ENCODE data around the gene CNTNAP2.

The CNTNAP2 gene

DNA sequence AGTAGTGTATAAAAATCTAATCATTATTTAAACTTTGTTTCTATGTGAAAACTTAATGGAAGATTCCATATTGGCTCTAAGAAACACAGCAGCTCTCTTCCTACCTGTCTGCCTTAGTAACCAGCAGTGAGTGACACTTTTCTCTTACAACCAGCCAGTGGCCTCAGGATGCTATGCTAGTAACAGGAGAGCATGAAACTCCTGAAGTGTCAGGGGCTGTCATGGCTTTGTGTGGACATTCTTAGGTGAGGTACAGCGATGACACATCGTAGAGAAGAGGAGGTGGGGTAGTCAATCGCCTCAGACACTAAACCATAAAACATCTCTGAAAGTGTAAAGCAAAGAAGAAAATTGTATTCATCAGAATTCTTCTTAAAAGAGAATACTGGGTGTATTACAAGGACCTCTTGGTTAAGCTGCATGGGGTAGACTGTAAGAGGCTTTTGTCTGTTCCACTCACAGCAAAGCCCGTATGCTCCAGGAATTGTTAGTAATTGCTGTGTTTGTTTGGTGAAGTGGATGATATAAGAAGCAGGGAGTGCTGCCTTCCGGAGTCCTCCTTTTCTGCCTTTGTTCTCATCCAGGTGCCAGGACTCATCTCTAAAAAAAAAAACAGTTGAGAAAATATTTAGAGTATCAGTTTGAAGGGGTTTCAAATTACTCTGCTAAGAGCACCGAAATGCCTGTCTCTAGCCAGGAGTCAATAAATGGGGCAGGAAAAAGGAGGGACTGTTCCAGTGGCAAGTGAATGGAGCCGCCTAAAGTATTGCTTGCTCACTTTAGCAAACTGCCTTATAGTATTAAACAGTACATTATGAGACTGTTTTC is 518.8 kb downstream of the CNTNAP2 start:
- Histone ChIP-seq H3K4me1 (ENCODE audit: control insufficient read depth, insufficient read depth, low read length, unreplicated experiment) (no peaks in the 10 kb centered on the region), H3K4me3 (ENCODE audit: low read depth, low read length) (no peak overlapping the region), H3K27me3 (ENCODE audit: insufficient read depth, low read length) (no peaks in the 10 kb centered on the region), H3K27ac (ENCODE audit: low read depth, low read length) (no peak overlapping the region), H3K36me3 (ENCODE audit: insufficient read depth, low read length) (no peaks in the 10 kb centered on the region), H3K79me2 (ENCODE audit: control insufficient read depth, insufficient read depth, low read length, unreplicated experiment) (no peaks in the 10 kb centered on the region), H2AFZ (ENCODE audit: low read length, unreplicated experiment) (no peak overlapping the region)

DNA sequence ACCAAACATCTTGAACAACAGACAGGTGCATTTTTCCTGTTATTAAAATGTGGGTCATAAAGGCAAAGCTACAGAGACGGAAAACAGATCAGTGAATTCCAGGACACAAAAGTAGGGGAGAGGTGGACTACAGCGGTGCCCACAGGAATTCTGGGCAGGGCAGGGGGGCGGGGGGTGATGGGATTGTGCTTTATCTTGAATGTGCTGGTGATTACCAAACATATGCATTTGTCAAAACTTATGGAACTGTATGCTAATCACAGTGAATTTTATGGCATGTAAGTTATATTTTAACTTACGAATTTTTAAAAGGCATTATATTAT is 519.4 kb downstream of the CNTNAP2 start:
- H3K79me2 ChIP-seq (ENCODE audit: control insufficient read depth, insufficient read depth, low read length, unreplicated experiment), result no peaks in the 10 kb centered on the region
- no peak overlapping the region for H3K27ac ChIP-seq (ENCODE audit: low read depth, low read length)
- H3K27me3 ChIP-seq (ENCODE audit: insufficient read depth, low read length), result no peaks in the 10 kb centered on the region
- H3K4me3 ChIP-seq (ENCODE audit: low read depth, low read length), result no peak overlapping the region
- no peak overlapping the region for H2AFZ ChIP-seq (ENCODE audit: low read length, unreplicated experiment)
- H3K36me3 ChIP-seq (ENCODE audit: insufficient read depth, low read length), result no peaks in the 10 kb centered on the region
- H3K4me1 ChIP-seq (ENCODE audit: control insufficient read depth, insufficient read depth, low read length, unreplicated experiment), result no peaks in the 10 kb centered on the region

DNA sequence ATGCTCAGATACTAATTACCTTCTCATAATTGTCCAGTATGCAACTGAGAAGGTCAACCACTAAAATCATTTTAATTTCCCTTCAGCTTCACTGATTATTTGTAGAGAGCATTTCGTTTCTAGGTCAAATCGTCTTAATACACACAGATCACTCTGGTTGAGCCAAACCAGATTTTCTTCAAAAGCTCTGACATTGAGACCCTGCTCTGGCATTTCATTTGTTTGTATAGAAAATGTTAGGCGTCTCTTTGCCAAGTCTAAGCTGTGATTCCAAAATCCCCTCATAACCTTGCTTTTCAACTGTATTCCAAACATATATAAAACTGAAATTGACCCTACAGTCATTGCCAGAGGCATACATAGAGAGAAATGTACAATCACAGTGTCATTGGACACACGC is 520.0 kb downstream of the CNTNAP2 start:
- Histone ChIP-seq H3K4me1 (ENCODE audit: control insufficient read depth, insufficient read depth, low read length, unreplicated experiment) (no peaks in the 10 kb centered on the region), H3K27me3 (ENCODE audit: insufficient read depth, low read length) (no peaks in the 10 kb centered on the region), H3K27ac (ENCODE audit: low read depth, low read length) (no peak overlapping the region), H3K36me3 (ENCODE audit: insufficient read depth, low read length) (no peaks in the 10 kb centered on the region), H3K79me2 (ENCODE audit: control insufficient read depth, insufficient read depth, low read length, unreplicated experiment) (no peaks in the 10 kb centered on the region), H3K4me3 (ENCODE audit: low read depth, low read length) (no peak overlapping the region), H2AFZ (ENCODE audit: low read length, unreplicated experiment) (no peak overlapping the region)

DNA sequence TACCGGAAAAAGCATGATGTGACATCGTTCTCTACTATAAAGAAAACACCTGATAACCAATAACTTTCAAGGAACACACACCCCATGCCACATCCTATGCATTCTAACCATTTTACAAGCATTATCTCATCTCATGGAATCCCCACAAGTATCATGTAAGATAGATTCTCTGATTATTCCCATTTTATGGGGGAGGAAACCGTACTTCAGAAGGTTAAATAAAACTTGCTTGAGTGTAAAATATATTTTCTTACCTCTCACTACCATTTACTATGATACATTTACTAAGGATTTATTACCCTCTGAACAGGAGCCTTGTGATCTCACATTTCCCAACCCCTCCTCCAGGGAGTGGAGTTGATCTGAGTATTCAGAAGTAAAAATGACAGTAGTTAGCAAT is 522.7 kb downstream of the CNTNAP2 start:
- H3K4me3 ChIP-seq (ENCODE audit: low read depth, low read length), result no peak overlapping the region
- H2AFZ ChIP-seq (ENCODE audit: low read length, unreplicated experiment), result no peak overlapping the region
- H3K79me2 ChIP-seq (ENCODE audit: control insufficient read depth, insufficient read depth, low read length, unreplicated experiment), result no peaks in the 10 kb centered on the region
- H3K27me3 ChIP-seq (ENCODE audit: insufficient read depth, low read length), result no peaks in the 10 kb centered on the region
- H3K4me1 ChIP-seq (ENCODE audit: control insufficient read depth, insufficient read depth, low read length, unreplicated experiment), result no peaks in the 10 kb centered on the region
- H3K36me3 ChIP-seq (ENCODE audit: insufficient read depth, low read length), result no peaks in the 10 kb centered on the region
- H3K27ac ChIP-seq (ENCODE audit: low read depth, low read length), result no peak overlapping the region

DNA sequence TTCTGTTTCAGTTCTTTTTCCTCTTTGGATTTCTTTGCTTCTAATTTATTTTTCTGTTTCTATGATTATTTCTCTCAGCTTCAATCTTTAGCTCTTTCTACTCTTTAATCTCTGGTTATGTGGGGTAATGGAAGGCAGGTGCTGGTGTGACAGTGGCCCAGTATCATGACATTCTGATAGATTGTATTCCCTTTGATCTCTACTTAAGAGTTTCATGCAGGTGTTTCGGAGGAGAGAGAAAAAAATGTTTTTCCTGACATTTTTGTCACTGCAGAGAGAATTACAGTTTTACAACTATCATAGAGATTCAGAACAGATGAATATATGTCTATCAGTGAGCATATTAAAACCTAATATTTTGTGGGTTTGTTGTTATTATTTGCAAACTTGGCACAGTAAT is 524.9 kb downstream of the CNTNAP2 start:
- Histone ChIP-seq H3K27me3 (ENCODE audit: insufficient read depth, low read length) (no peaks in the 10 kb centered on the region), H3K36me3 (ENCODE audit: insufficient read depth, low read length) (no peaks in the 10 kb centered on the region), H3K4me3 (ENCODE audit: low read depth, low read length) (no peak overlapping the region), H3K79me2 (ENCODE audit: control insufficient read depth, insufficient read depth, low read length, unreplicated experiment) (no peaks in the 10 kb centered on the region), H3K27ac (ENCODE audit: low read depth, low read length) (no peak overlapping the region), H3K4me1 (ENCODE audit: control insufficient read depth, insufficient read depth, low read length, unreplicated experiment) (no peaks in the 10 kb centered on the region), H2AFZ (ENCODE audit: low read length, unreplicated experiment) (no peak overlapping the region)

DNA sequence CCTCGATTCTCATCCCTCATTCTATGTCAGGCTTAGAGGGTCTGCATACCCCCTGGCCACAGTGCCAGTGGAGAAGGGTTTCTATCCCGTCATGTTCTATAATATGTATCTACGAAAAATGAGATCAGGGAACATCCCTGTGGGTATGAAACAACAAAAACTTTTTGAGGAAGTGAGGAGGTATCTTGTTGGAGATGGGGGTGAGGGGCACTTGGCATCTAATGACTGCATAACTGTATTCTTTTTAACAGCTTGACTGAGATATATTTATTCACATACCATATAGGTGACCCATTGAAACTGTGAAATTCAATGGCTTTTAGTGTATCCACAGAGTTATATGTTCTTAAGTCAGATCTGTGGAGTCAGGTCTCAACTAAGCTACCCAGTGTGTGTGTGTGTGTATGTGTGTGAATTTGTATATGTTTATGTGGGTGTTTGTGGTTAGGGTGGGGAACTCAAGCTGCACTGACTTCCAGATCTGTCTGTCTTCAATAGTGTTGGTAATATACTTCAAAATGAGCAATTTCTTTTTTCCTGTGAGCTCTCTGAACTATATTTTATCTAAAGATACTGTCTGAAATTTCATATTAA is 528.9 kb downstream of the CNTNAP2 start:
- Histone ChIP-seq H3K79me2 (ENCODE audit: control insufficient read depth, insufficient read depth, low read length, unreplicated experiment) (no peaks in the 10 kb centered on the region), H3K4me1 (ENCODE audit: control insufficient read depth, insufficient read depth, low read length, unreplicated experiment) (no peaks in the 10 kb centered on the region), H3K27ac (ENCODE audit: low read depth, low read length) (no peak overlapping the region), H3K4me3 (ENCODE audit: low read depth, low read length) (no peak overlapping the region), H3K27me3 (ENCODE audit: insufficient read depth, low read length) (no peaks in the 10 kb centered on the region), H3K36me3 (ENCODE audit: insufficient read depth, low read length) (no peaks in the 10 kb centered on the region), H2AFZ (ENCODE audit: low read length, unreplicated experiment) (no peak overlapping the region)

DNA sequence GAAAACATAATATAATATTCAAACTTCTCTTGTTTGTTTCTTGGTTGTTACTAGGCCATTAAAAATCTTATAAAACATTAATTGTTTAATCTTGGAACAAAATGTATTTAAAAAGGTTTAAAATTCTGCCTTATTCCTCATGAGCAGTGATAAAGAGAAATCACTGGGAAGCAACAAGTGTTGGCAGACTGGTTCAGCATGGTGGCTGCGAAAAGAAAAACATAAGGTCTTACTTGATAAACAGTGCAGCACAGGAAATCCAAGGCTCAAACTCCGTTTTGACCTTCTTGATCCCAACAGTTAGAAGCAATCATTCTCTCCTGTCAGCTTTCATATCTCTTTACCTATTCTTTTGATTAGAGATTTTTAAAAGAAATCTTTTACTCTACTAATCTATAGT is 530.8 kb downstream of the CNTNAP2 start:
- no peak overlapping the region for H3K27ac ChIP-seq (ENCODE audit: low read depth, low read length)
- no peaks in the 10 kb centered on the region for H3K79me2 ChIP-seq (ENCODE audit: control insufficient read depth, insufficient read depth, low read length, unreplicated experiment)
- H2AFZ ChIP-seq (ENCODE audit: low read length, unreplicated experiment), result no peak overlapping the region

DNA sequence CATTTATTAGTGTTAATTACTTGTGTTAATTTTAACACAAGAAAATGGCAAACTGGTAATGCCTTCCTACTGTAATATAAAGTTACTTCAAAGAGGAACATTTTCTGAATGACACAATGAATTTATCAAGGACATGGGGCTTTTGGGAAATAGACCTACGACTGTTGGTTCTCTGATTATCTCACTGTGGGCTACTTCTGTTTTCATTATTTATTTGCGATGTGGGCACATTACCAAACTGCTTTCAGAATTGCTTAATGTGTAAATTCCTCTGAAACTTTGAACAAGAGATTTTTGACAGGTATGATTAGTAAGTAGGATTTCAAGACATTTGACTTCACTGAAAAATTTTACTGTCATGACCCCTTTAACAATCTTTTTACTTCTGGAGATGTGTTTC is 535.6 kb downstream of the CNTNAP2 start:
- Histone ChIP-seq H3K79me2 (ENCODE audit: control insufficient read depth, insufficient read depth, low read length, unreplicated experiment) (no peaks in the 10 kb centered on the region), H2AFZ (ENCODE audit: low read length, unreplicated experiment) (no peak overlapping the region)

More for the DNA sequence above, 530.8 kb downstream of the CNTNAP2 start:
- no peak overlapping the region for H3K4me3 ChIP-seq (ENCODE audit: low read depth, low read length)
- no peaks in the 10 kb centered on the region for H3K27me3 ChIP-seq (ENCODE audit: insufficient read depth, low read length)
- H3K4me1 ChIP-seq (ENCODE audit: control insufficient read depth, insufficient read depth, low read length, unreplicated experiment), result no peaks in the 10 kb centered on the region
- no peaks in the 10 kb centered on the region for H3K36me3 ChIP-seq (ENCODE audit: insufficient read depth, low read length)

DNA sequence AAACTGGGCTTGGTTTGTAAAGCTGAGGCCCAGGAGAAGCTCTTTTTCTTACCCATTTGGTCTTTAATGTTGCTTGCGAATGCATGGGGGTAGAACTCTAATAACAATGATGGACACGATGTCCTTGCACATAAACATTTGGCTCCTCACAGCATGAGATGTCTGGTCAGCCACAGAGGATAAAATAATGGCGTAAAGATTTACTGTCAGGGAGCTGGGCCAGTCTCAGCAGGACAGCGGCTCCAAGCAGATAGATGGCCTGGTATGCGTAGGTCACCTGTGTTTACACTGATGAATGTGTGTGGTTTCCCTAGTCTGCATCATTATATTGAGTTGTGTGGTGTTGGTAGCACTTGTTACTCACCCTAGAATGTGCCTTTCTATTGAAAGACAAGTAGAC is 537.4 kb downstream of the CNTNAP2 start:
- H3K36me3 ChIP-seq (ENCODE audit: insufficient read depth, low read length), result no peaks in the 10 kb centered on the region
- H3K4me3 ChIP-seq (ENCODE audit: low read depth, low read length), result no peak overlapping the region
- no peaks in the 10 kb centered on the region for H3K4me1 ChIP-seq (ENCODE audit: control insufficient read depth, insufficient read depth, low read length, unreplicated experiment)
- no peaks in the 10 kb centered on the region for H3K79me2 ChIP-seq (ENCODE audit: control insufficient read depth, insufficient read depth, low read length, unreplicated experiment)
- H3K27ac ChIP-seq (ENCODE audit: low read depth, low read length), result no peak overlapping the region
- no peaks in the 10 kb centered on the region for H3K27me3 ChIP-seq (ENCODE audit: insufficient read depth, low read length)
- no peak overlapping the region for H2AFZ ChIP-seq (ENCODE audit: low read length, unreplicated experiment)

More for the DNA sequence above, 535.6 kb downstream of the CNTNAP2 start:
- H3K36me3 ChIP-seq (ENCODE audit: insufficient read depth, low read length), result no peaks in the 10 kb centered on the region
- no peaks in the 10 kb centered on the region for H3K27me3 ChIP-seq (ENCODE audit: insufficient read depth, low read length)
- no peak overlapping the region for H3K4me3 ChIP-seq (ENCODE audit: low read depth, low read length)
- H3K27ac ChIP-seq (ENCODE audit: low read depth, low read length), result no peak overlapping the region
- H3K4me1 ChIP-seq (ENCODE audit: control insufficient read depth, insufficient read depth, low read length, unreplicated experiment), result no peaks in the 10 kb centered on the region

DNA sequence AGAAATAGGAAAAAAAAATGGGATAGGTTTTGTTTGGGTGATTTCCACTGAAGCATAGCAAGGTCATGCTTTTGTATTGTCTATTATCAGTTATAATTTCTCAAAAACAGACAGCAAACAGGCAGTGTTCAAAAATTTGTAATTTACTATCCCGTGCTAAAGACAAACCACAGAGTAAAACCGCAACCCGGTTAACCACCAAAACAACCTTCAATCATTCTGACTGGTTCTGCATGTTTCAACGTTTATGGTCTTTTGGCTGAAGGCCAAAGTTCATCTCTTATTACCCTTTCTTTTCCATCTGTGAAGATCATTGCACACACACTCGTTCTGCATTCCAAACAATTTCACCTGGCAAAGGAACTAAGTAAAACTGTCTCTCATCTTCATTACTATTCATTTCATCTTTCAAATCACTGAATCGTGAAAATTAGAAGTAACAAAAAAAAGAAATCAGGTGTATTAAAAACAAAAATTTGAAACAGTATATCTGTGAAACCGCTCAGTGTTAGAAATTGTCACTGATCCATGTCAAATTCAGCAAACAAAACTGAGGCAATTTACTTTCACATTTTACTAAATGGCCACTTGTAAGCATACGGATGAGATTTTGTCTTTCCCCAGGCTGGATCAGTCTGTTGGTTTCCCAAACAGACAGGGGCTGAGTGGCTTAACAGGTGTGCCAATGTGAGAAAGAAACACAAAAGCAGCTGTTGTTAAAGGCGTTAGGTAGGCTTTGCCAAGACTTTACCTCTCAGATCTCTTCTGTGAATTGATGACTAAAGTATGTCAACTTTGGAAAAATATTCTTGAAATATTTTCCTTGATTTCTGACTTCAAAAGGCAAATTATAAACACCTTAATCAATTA is 539.6 kb downstream of the CNTNAP2 start:
- Histone ChIP-seq H3K27ac (ENCODE audit: low read depth, low read length) (no peak overlapping the region), H2AFZ (ENCODE audit: low read length, unreplicated experiment) (no peak overlapping the region), H3K4me1 (ENCODE audit: control insufficient read depth, insufficient read depth, low read length, unreplicated experiment) (no peaks in the 10 kb centered on the region), H3K79me2 (ENCODE audit: control insufficient read depth, insufficient read depth, low read length, unreplicated experiment) (no peaks in the 10 kb centered on the region), H3K4me3 (ENCODE audit: low read depth, low read length) (no peak overlapping the region), H3K36me3 (ENCODE audit: insufficient read depth, low read length) (no peaks in the 10 kb centered on the region), H3K27me3 (ENCODE audit: insufficient read depth, low read length) (no peaks in the 10 kb centered on the region)
